H1 (cell line): ENCODE results near the gene OTUB1. TPM values are rescaled to one million over a fixed set of nuclear protein-coding genes. Genes with fewer than 3 reads are reported as not detected.

Experiments
- CTCF ChIA-PET: fragments of 300-600 bp; sonication (Branson Sonifier 250); formaldehyde crosslinking; loops from one replicate; lab custom pipeline; 2021; ENCODE audit not compliant: partially characterized antibody; lab: Charles Lee
- POLR2A ChIA-PET: fragments of 300-600 bp; sonication (Branson Sonifier 250); formaldehyde crosslinking; loops from one replicate; lab custom pipeline; 2021; ENCODE audit warnings: inconsistent platforms; ENCODE audit not compliant: partially characterized antibody; lab: Charles Lee
- DNase-seq, 2 experiments: peaks; one replicate each; pipeline versions ENCODE4 v3.0.0 to v3.0.0-alpha.2; 2010 to 2022; ENCODE audit warnings: low spot score in 2 of 2, low read depth in 1 of 2, mixed read lengths in 1 of 2
- FAIRE-seq: peaks from 2 replicates; lab custom pipeline; 2011; peaks lifted over from hg19 to GRCh38; lab: Jason Lieb, UNC
- H2AFZ ChIP-seq: 2 replicates; pipeline ENCODE4 v1.8.1; 2012; ENCODE audit warnings: low read length, inconsistent platforms
- H2AK5ac ChIP-seq: 2 replicates; pipeline ENCODE4 v1.6.1; 2013; ENCODE audit warnings: low read depth, low read length
- H2BK120ac ChIP-seq: replicated peaks from 2 replicates; pipeline ENCODE3; 2013; ENCODE audit warnings: low read depth, low read length, inconsistent platforms
- H2BK12ac ChIP-seq: 2 replicates; pipeline ENCODE4 v1.6.1; 2013; ENCODE audit warnings: low read depth, low read length
- H2BK15ac ChIP-seq: 2 replicates; pipeline ENCODE4 v1.6.1; 2013; ENCODE audit warnings: low read length
- H2BK20ac ChIP-seq: 2 replicates; pipeline ENCODE4 v1.6.1; 2013; ENCODE audit warnings: low read length
- H2BK5ac ChIP-seq: 2 replicates; pipeline ENCODE4 v1.6.1; 2013; ENCODE audit warnings: low read depth, low read length
- H3K14ac ChIP-seq: 2 replicates; pipeline ENCODE4 v1.6.1; 2013; ENCODE audit warnings: inconsistent platforms; ENCODE audit not compliant: insufficient read length
- H3K18ac ChIP-seq: 2 replicates; pipeline ENCODE4 v1.6.1; 2013; ENCODE audit warnings: low read length; ENCODE audit errors: extremely low read depth
- H3K23ac ChIP-seq: 2 replicates; pipeline ENCODE4 v1.6.1; 2013; ENCODE audit warnings: inconsistent platforms; ENCODE audit not compliant: insufficient read length
- H3K23me2 ChIP-seq: 2 replicates; pipeline ENCODE4 v1.6.1; 2013; ENCODE audit warnings: low read depth, low read length
- H3K27ac ChIP-seq: 2 replicates; pipeline ENCODE4 v1.6.1; 2011; ENCODE audit warnings: low read depth, low read length, inconsistent platforms
- H3K27me3 ChIP-seq, 4 experiments: replicated peaks in 1 of 4; 1 replicate in 1 of 4; 2 replicates in 3 of 4; pipeline versions ENCODE4 v1.6.1 to v1.8.1; 2011 to 2013; ENCODE audit warnings: low read length in 3 of 4, mild to moderate bottlenecking in 3 of 4, inconsistent platforms in 2 of 4, mixed read lengths in 2 of 4, moderate library complexity in 1 of 4; ENCODE audit not compliant: control insufficient read depth in 3 of 4, insufficient read depth in 3 of 4; ENCODE audit errors: extremely low read depth in 1 of 4
- H3K36me3 ChIP-seq, 4 experiments: 2 replicates each; pipeline versions ENCODE4 v1.6.1 to v1.8.1; 2011 to 2013; ENCODE audit warnings: mild to moderate bottlenecking in 4 of 4, low read length in 3 of 4, moderate library complexity in 2 of 4, control low read depth in 1 of 4, inconsistent platforms in 1 of 4; ENCODE audit not compliant: insufficient read depth in 4 of 4, control insufficient read depth in 2 of 4
- H3K4ac ChIP-seq: replicated peaks from 2 replicates; pipeline ENCODE3; 2013; ENCODE audit warnings: low read length, low read depth, mixed read lengths, inconsistent platforms; ENCODE audit not compliant: insufficient read length
- H3K4me1 ChIP-seq, 4 experiments: replicated peaks in 1 of 4; 1 replicate in 1 of 4; 2 replicates in 3 of 4; pipeline versions ENCODE4 v1.6.1 to v1.8.1; 2011 to 2013; ENCODE audit warnings: low read length in 3 of 4, inconsistent platforms in 2 of 4, mixed read lengths in 1 of 4; ENCODE audit not compliant: insufficient read depth in 4 of 4, control insufficient read depth in 3 of 4
- H3K4me2 ChIP-seq, 2 experiments: 2 replicates each; pipeline versions ENCODE4 v1.6.1 to v1.8.1; 2011 to 2013; ENCODE audit warnings: low read depth in 2 of 2, low read length in 2 of 2, control low read depth in 1 of 2, inconsistent platforms in 1 of 2, mild to moderate bottlenecking in 1 of 2; ENCODE audit not compliant: insufficient read depth in 1 of 2
- H3K4me3 ChIP-seq, 4 experiments: fragments of 200-600, 300-600 bp in 1 of 4; sonication (generic), shearing (Covaris generic), sonication (Bioruptor Twin) in 1 of 4; 2 replicates each; pipeline versions ENCODE4 v1.5.1 to v1.8.1; 2011 to 2016; ENCODE audit warnings: low read length in 4 of 4, low read depth in 3 of 4, control low read depth in 2 of 4, inconsistent platforms in 2 of 4, mild to moderate bottlenecking in 2 of 4, mixed read lengths in 1 of 4, moderate library complexity in 1 of 4; ENCODE audit not compliant: insufficient read depth in 2 of 4; ENCODE audit errors: extremely low read depth in 1 of 4
- H3K56ac ChIP-seq: replicated peaks from 2 replicates; pipeline ENCODE3; 2013; ENCODE audit warnings: low read depth, mild to moderate bottlenecking, mixed read lengths, low read length, inconsistent platforms; ENCODE audit not compliant: insufficient read length
- H3K79me1 ChIP-seq: 2 replicates; pipeline ENCODE4 v1.6.1; 2013; ENCODE audit warnings: low read depth, low read length, control low read depth
- H3K79me2 ChIP-seq, 2 experiments: 2 replicates each; pipeline versions ENCODE4 v1.6.1 to v1.8.1; 2012 to 2013; ENCODE audit warnings: low read length in 2 of 2, mild to moderate bottlenecking in 2 of 2, inconsistent platforms in 1 of 2; ENCODE audit not compliant: insufficient read depth in 2 of 2, control insufficient read depth in 1 of 2
- H3K9ac ChIP-seq, 4 experiments: replicated peaks in 1 of 4; 1 replicate in 1 of 4; 2 replicates in 3 of 4; pipeline versions ENCODE4 v1.6.1 to v1.8.1; 2011 to 2013; ENCODE audit warnings: low read depth in 3 of 4, low read length in 3 of 4, control low read depth in 2 of 4, mild to moderate bottlenecking in 2 of 4, moderate library complexity in 2 of 4, inconsistent platforms in 1 of 4; ENCODE audit errors: extremely low read depth in 1 of 4
- H3K9me3 ChIP-seq, 2 experiments: 2 replicates each; pipeline versions ENCODE4 v1.6.1 to v1.8.1; 2012 to 2013; ENCODE audit warnings: mild to moderate bottlenecking in 2 of 2, moderate library complexity in 2 of 2, control low read depth in 1 of 2, inconsistent platforms in 1 of 2, low read depth in 1 of 2, low read length in 1 of 2, mixed read lengths in 1 of 2; ENCODE audit not compliant: insufficient read depth in 2 of 2
- H4K20me1 ChIP-seq, 2 experiments: replicated peaks in 1 of 2; 2 replicates each; pipeline versions ENCODE3 to v1.8.1; 2011 to 2013; ENCODE audit warnings: inconsistent platforms in 2 of 2, low read length in 2 of 2, mild to moderate bottlenecking in 1 of 2; ENCODE audit not compliant: insufficient read depth in 2 of 2, control insufficient read depth in 1 of 2
- H4K5ac ChIP-seq: 2 replicates; pipeline ENCODE4 v1.6.1; 2013; ENCODE audit warnings: low read length, low read depth, mixed read lengths, inconsistent platforms; ENCODE audit not compliant: insufficient read length
- H4K8ac ChIP-seq: 2 replicates; pipeline ENCODE4 v1.8.0; 2013; ENCODE audit warnings: mild to moderate bottlenecking, moderate library complexity, low read length, inconsistent platforms; ENCODE audit not compliant: insufficient read depth; ENCODE audit errors: extremely low read depth
- H4K91ac ChIP-seq: replicated peaks from 2 replicates; pipeline ENCODE3; 2013; ENCODE audit warnings: low read length, mixed read lengths, inconsistent platforms; ENCODE audit not compliant: insufficient read length
- BRCA1 ChIP-seq: IDR thresholded peaks from 2 replicates; pipeline ENCODE4 v1.6.1; 2012; ENCODE audit warnings: low read depth, low read length, improper control_type of control experiment
- JUND ChIP-seq: IDR thresholded peaks from 2 replicates; pipeline ENCODE4 v1.6.1; 2011; ENCODE audit warnings: mild to moderate bottlenecking, improper control_type of control experiment, low read length
- KDM4A ChIP-seq: IDR thresholded peaks from one replicate; pipeline ENCODE4 v1.7.1; 2012; ENCODE audit warnings: low read depth, mild to moderate bottlenecking, moderate library complexity, low read length, inconsistent platforms; ENCODE audit not compliant: severe bottlenecking
- NANOG ChIP-seq: IDR thresholded peaks from 2 replicates; pipeline ENCODE4 v1.6.1; 2011; ENCODE audit warnings: low read length, low read depth, mild to moderate bottlenecking, inconsistent platforms; ENCODE audit not compliant: insufficient read depth, poor library complexity, severe bottlenecking
- PHF8 ChIP-seq: fragments of 200-600 bp; sonication (generic); conservative IDR thresholded peaks from 2 replicates; pipeline ENCODE4 v1.7.1; 2012; ENCODE audit warnings: low read depth, mild to moderate bottlenecking, inconsistent platforms, low read length, moderate library complexity
- RBBP5 ChIP-seq: IDR thresholded peaks from 2 replicates; pipeline ENCODE4 v1.7.1; 2012; ENCODE audit warnings: low read depth, mild to moderate bottlenecking, inconsistent platforms, low read length, moderate library complexity, borderline replicate concordance
- RNF2 ChIP-seq: fragments of 200-900, 300-1000 bp; sonication (generic); IDR thresholded peaks from 2 replicates; pipeline ENCODE4 v1.7.1; 2016; ENCODE audit warnings: borderline replicate concordance, low read depth, mild to moderate bottlenecking, antibody characterized with exemption, low read length; ENCODE audit not compliant: poor library complexity, severe bottlenecking; ENCODE audit errors: missing control alignments
- SAP30 ChIP-seq: fragments of 300-600 bp; sonication (generic); IDR thresholded peaks from 2 replicates; pipeline ENCODE4 v1.7.1; 2012; ENCODE audit warnings: low read length, moderate library complexity, mild to moderate bottlenecking, inconsistent platforms; ENCODE audit not compliant: insufficient read depth, insufficient replicate concordance
- SP2 ChIP-seq: IDR thresholded peaks from 2 replicates; pipeline ENCODE4 v1.6.1; 2012; ENCODE audit warnings: mild to moderate bottlenecking, low read length, inconsistent platforms
- SRF ChIP-seq: IDR thresholded peaks from 2 replicates; pipeline ENCODE4 v1.6.1; 2011; ENCODE audit warnings: mild to moderate bottlenecking, low read depth, low read length, moderate library complexity
- YY1 ChIP-seq: IDR thresholded peaks from 2 replicates; pipeline ENCODE4 v1.6.1; 2011; ENCODE audit warnings: low read depth, mild to moderate bottlenecking, low read length
- WGBS, 2 experiments: shearing (Covaris generic) in 1 of 2; methylation state at CpG; one replicate each; pipeline versions ENCODE4 v1.1.6 to v1.1.7; 2013 to 2015; ENCODE audit warnings: low lambda C conversion rate in 2 of 2, mixed read lengths in 2 of 2, inconsistent platforms in 1 of 2, low coverage in 1 of 2, missing lambda C conversion rate in 1 of 2; ENCODE audit not compliant: insufficient replicate concordance in 2 of 2, insufficient coverage in 1 of 2, insufficient read length in 1 of 2; ENCODE audit errors: extremely low coverage in 1 of 2, missing lambda C conversion rate in 1 of 2; 5-methylcytosine and 5-hydroxymethylcytosine counted together
- polyA plus RNA-seq, 7 experiments: library from polyadenylated mRNA; depleted of rRNA in 3 of 7; stranded (reverse) in 5 of 7; unstranded in 2 of 7; fragments of >200 nt in 5 of 7; fragments of 200-250 nt in 2 of 7; gene quantifications; 1 replicate in 5 of 7; 2 replicates in 1 of 7; 4 replicates in 1 of 7; pipeline versions ENCODE4 v1.2.1 to v1.2.3, GENCODE V29; 2011 to 2013; ENCODE audit warnings: missing spikeins in 2 of 7, mixed read lengths in 2 of 7
- total RNA-seq: library from RNA; stranded (reverse); fragmentation: NEBNext Ultra II Directional; extraction: Animal tissue kit (Norgen Biotek cat#: 25700); gene quantifications from 2 replicates; pipeline ENCODE4 v1.2.1, GENCODE V29; 2021

Gene OTUB1
- total and polyA plus RNA-seq, 2 of the 8 experiments (the other 6 are each of a cell fraction or from before 2014, with no cell fraction given): 110 to 274 TPM

GRCh38 chr11:63939397-63939891, 46.8 kb upstream of the OTUB1 start:
- Histone ChIP-seq H3K27ac (peak overlapping the region; percentile 12; the same call in 1 of the 2 replicates), H2BK20ac (no peak overlapping the region), H3K9me3 (no peaks in the 10 kb centered on the region), H3K56ac (peak overlapping the region; percentile 2), H3K9ac (peak overlapping the region in 3 of 4 experiments; percentile 64 to 96 (median 86); a peak in 6 of 7 replicates), H3K79me2 (peaks cover 4 to 49% of the 10 kb centered on the region in 2 experiments), H3K23ac (no peak overlapping the region), H3K14ac (no peak overlapping the region), H4K20me1 (peaks cover 4 to 7% of the 10 kb centered on the region in 2 experiments), H2BK5ac (no peak overlapping the region), H2BK15ac (no peak overlapping the region), H3K4me1 (no peaks in the 10 kb centered on the region; a peak in 1 of 7 replicates), H2AFZ (no peak overlapping the region), H3K23me2 (peaks cover 12% of the 10 kb centered on the region), H2BK120ac (no peak overlapping the region), H3K27me3 (no peaks in the 10 kb centered on the region), H4K5ac (no peak overlapping the region), H3K18ac (no peak overlapping the region), H3K4me2 (peak overlapping the region; percentile 80 to 92), H3K79me1 (peaks cover 3% of the 10 kb centered on the region; the same call in 1 of the 2 replicates), H4K91ac (no peak overlapping the region), H3K4ac (peak overlapping the region; percentile 32), H4K8ac (no peak overlapping the region; the same call in 1 of the 2 replicates), H2AK5ac (no peak overlapping the region), H2BK12ac (no peak overlapping the region), H3K4me3 (peak overlapping the region; percentile 65 to 99 (median 76)), H3K36me3 (peaks cover 0 to 3% (median 2%) of the 10 kb centered on the region in 4 experiments; a peak in 4 of 8 replicates)
- 11% methylated on average over 26 of the region's 26 CpGs; no CpG with 5 or more reads in 1 of the 2 experiments for WGBS, 2 experiments
- POLR2A ChIA-PET: interaction anchor here (0.8 to 11.5 kb wide), 3 partner anchors 13 to 102 kb away, joined by 3 to 173 read pairs (median 3); partner anchors contain the start of gene RCOR2
- CTCF ChIA-PET: interaction anchor here (1.0 to 7.1 kb wide), 2 partner anchors 18 to 25 kb away, joined by 5 to 129 read pairs; partner anchors contain the start of gene RCOR2
- FAIRE-seq: no peak
- DNase-seq: no peak
- no peak for TF ChIP-seq SP2
- no peak for TF ChIP-seq SRF
- no peak for TF ChIP-seq YY1
- no peak for TF ChIP-seq JUND
- 0 out of 2 replicates have a peak, but pooled peaks have one; percentile 6 for TF ChIP-seq RBBP5
- no peak for TF ChIP-seq SAP30
- TF ChIP-seq RNF2: no peak
- no peak for TF ChIP-seq BRCA1
- TF ChIP-seq PHF8: 0 out of 2 replicates have a peak, but pooled peaks have one; percentile 21
- TF ChIP-seq NANOG: no peak
- TF ChIP-seq KDM4A: no peak
